Measurements from ENCODE around the gene MINDY4.

GRCh38 chr7:30896783-30897637 lies 125.8 kb downstream of the MINDY4 start:
- TF ChIP-seq CTCF (IDR thresholded peaks at IDR 0.05; ENCODE audit: insufficient read depth, low read length) = no peak
- no peak for TF ChIP-seq POLR2AphosphoS5 (IDR thresholded peaks at IDR 0.05; ENCODE audit: low read depth)
- TF ChIP-seq GABPA (IDR thresholded peaks at IDR 0.05; ENCODE audit: low read depth) = no peak

Measured in HL-60 (cell line).